Stimulated activated CD8-positive, alpha-beta memory T cell treated with anti-CD3 and anti-CD28 coated beads, Interleukin-4, amount 100 ng/mL, for 1 hour (primary cell): ENCODE results near the gene PITPNM3.

Source experiments
- DNase-seq, 2 donors: peaks; one replicate each; pipeline ENCODE4 v3.0.0-alpha.2; 2020; ENCODE audit warnings: low read depth in 2 of 2, low spot score in 1 of 2

Gene PITPNM3

GRCh38 chr17:6526362-6527152, 29.8 kb downstream of the PITPNM3 start:
- no peak for DNase-seq

- DNase-seq: no peak
Measured at GRCh38 chr17:6525731-6526130, 30.6 kb downstream of the PITPNM3 start.

GRCh38 chr17:6525141-6525540, 31.2 kb downstream of the PITPNM3 start:
- no peak for DNase-seq

- no peak for DNase-seq
Measured at GRCh38 chr17:6524520-6524919, 31.8 kb downstream of the PITPNM3 start.

GRCh38 chr17:6523809-6524355, 32.5 kb downstream of the PITPNM3 start:
- DNase-seq: no peak

- no peak for DNase-seq
Measured at GRCh38 chr17:6523330-6523729, 33.0 kb downstream of the PITPNM3 start.

GRCh38 chr17:6521586-6521985, 34.8 kb downstream of the PITPNM3 start:
- DNase-seq: no peak

GRCh38 chr17:6517062-6517461, 39.3 kb downstream of the PITPNM3 start:
- no peak for DNase-seq

- DNase-seq: no peak
Measured at GRCh38 chr17:6514371-6514770, 42.0 kb downstream of the PITPNM3 start.

- no peak for DNase-seq
Measured at GRCh38 chr17:6512552-6512951, 43.8 kb downstream of the PITPNM3 start.

GRCh38 chr17:6510321-6510977, 45.9 kb downstream of the PITPNM3 start:
- no peak for DNase-seq

GRCh38 chr17:6509921-6510320, 46.4 kb downstream of the PITPNM3 start:
- no peak for DNase-seq

- no peak for DNase-seq
Measured at GRCh38 chr17:6509031-6509771, 47.2 kb downstream of the PITPNM3 start.

- no peak for DNase-seq
Measured at GRCh38 chr17:6508519-6509030, 47.8 kb downstream of the PITPNM3 start.

- no peak for DNase-seq
Measured at GRCh38 chr17:6508016-6508415, 48.3 kb downstream of the PITPNM3 start.

GRCh38 chr17:6507535-6507934, 48.8 kb downstream of the PITPNM3 start:
- no peak for DNase-seq

- DNase-seq: no peak
Measured at GRCh38 chr17:6506679-6507231, 49.6 kb downstream of the PITPNM3 start.

- DNase-seq: no peak
Measured at GRCh38 chr17:6505425-6506142, 50.8 kb downstream of the PITPNM3 start.

- DNase-seq: no peak
Measured at GRCh38 chr17:6503641-6504195, 52.6 kb downstream of the PITPNM3 start.

- DNase-seq: no peak
Measured at GRCh38 chr17:6502871-6503509, 53.4 kb downstream of the PITPNM3 start.
